ENCODE data around the gene MYEOV. TPM values are rescaled to one million over a fixed set of nuclear protein-coding genes. Genes with fewer than 3 reads are reported as not detected.

The MYEOV gene
- total and polyA plus RNA-seq, 2 of the 8 experiments (the other 6 are each of a cell fraction or from before 2014, with no cell fraction given): 0.44 to 0.67 TPM

GRCh38 chr11:69301455-69302401 is 7.8 kb downstream of the MYEOV start:
- H3K23me2 ChIP-seq (ENCODE audit: low read depth, low read length): peaks cover 2% of the 10 kb centered on the region; the same call in 1 of the 2 replicates
- H3K14ac ChIP-seq (ENCODE audit: insufficient read length): no peak overlapping the region
- H3K9me3 ChIP-seq (ENCODE audit: insufficient read depth in 2 of 2, low read depth in 1 of 2, low read length in 1 of 2): no peaks in the 10 kb centered on the region
- H4K91ac ChIP-seq (replicated peaks; ENCODE audit: insufficient read length, low read length): no peak overlapping the region
- H3K36me3 ChIP-seq (ENCODE audit: control insufficient read depth in 2 of 4, insufficient read depth in 4 of 4, low read length in 3 of 4): no peaks in the 10 kb centered on the region
- H2BK120ac ChIP-seq (replicated peaks; ENCODE audit: low read depth, low read length): no peak overlapping the region
- CTCF ChIA-PET (ENCODE audit: partially characterized antibody): interaction anchor here (1.5 kb wide), 1 partner anchor 9 kb away, joined by 4 read pairs; the partner anchor contains the start of gene MYEOV
- H3K4ac ChIP-seq (replicated peaks; ENCODE audit: insufficient read length, low read depth, low read length): no peak overlapping the region
- H4K20me1 ChIP-seq (replicated peaks in 1 of 2; ENCODE audit: control insufficient read depth in 1 of 2, insufficient read depth in 2 of 2, low read length in 2 of 2): no peaks in the 10 kb centered on the region
- H2BK12ac ChIP-seq (ENCODE audit: low read depth, low read length): no peak overlapping the region
- no peak overlapping the region for H4K5ac ChIP-seq (ENCODE audit: insufficient read length, low read depth, low read length)
- H3K27ac ChIP-seq (ENCODE audit: low read depth, low read length): no peak overlapping the region
- no peaks in the 10 kb centered on the region; a peak in 1 of 7 replicates for H3K4me1 ChIP-seq (replicated peaks in 1 of 4; ENCODE audit: control insufficient read depth in 3 of 4, insufficient read depth in 4 of 4, low read length in 3 of 4)
- no peak overlapping the region for H3K4me3 ChIP-seq (ENCODE audit: extremely low read depth in 1 of 4, insufficient read depth in 2 of 4, low read depth in 3 of 4, low read length in 4 of 4)
- H2BK20ac ChIP-seq (ENCODE audit: low read length): no peak overlapping the region
- 91% methylated on average over 10 of the region's 13 CpGs; no CpG with 5 or more reads in 1 of the 2 experiments for WGBS, 2 experiments (ENCODE audit: extremely low coverage in 1 of 2, insufficient coverage in 1 of 2, insufficient read length in 1 of 2, insufficient replicate concordance in 2 of 2, low coverage in 1 of 2, low lambda C conversion rate in 2 of 2, missing lambda C conversion rate in 1 of 2)
- no peak overlapping the region for H2BK15ac ChIP-seq (ENCODE audit: low read length)
- no peak overlapping the region for H2AFZ ChIP-seq (ENCODE audit: low read length)
- H3K23ac ChIP-seq (ENCODE audit: insufficient read length): no peak overlapping the region
- no peak overlapping the region for H3K18ac ChIP-seq (ENCODE audit: extremely low read depth, low read length)
- H3K9ac ChIP-seq (replicated peaks in 1 of 4; ENCODE audit: extremely low read depth in 1 of 4, low read depth in 3 of 4, low read length in 3 of 4): no peak overlapping the region
- no peak overlapping the region for H3K4me2 ChIP-seq (ENCODE audit: insufficient read depth in 1 of 2, low read depth in 2 of 2, low read length in 2 of 2)
- no peak overlapping the region for H3K56ac ChIP-seq (replicated peaks; ENCODE audit: insufficient read length, low read depth, low read length)
- no peak overlapping the region; the same call in 1 of the 2 replicates for H4K8ac ChIP-seq (ENCODE audit: extremely low read depth, insufficient read depth, low read length)
- no peaks in the 10 kb centered on the region for H3K79me2 ChIP-seq (ENCODE audit: control insufficient read depth in 1 of 2, insufficient read depth in 2 of 2, low read length in 2 of 2)
- no peak overlapping the region for H2BK5ac ChIP-seq (ENCODE audit: low read depth, low read length)
- no peaks in the 10 kb centered on the region for H3K79me1 ChIP-seq (ENCODE audit: low read depth, low read length)
- H2AK5ac ChIP-seq (ENCODE audit: low read depth, low read length): no peak overlapping the region
- no peaks in the 10 kb centered on the region for H3K27me3 ChIP-seq (replicated peaks in 1 of 4; ENCODE audit: control insufficient read depth in 3 of 4, extremely low read depth in 1 of 4, insufficient read depth in 3 of 4, low read length in 3 of 4)
- POLR2A ChIA-PET (ENCODE audit: partially characterized antibody): no interaction called here
- DNase-seq (ENCODE audit: low read depth in 1 of 2, low spot score in 2 of 2) (no peak), FAIRE-seq (no peak)
- no peak for TF ChIP-seq EP300 (IDR thresholded peaks at IDR 0.05; ENCODE audit: borderline replicate concordance in 1 of 2, low read depth in 2 of 2, low read length in 2 of 2)
- no peak for TF ChIP-seq USF2 (IDR thresholded peaks at IDR 0.05; ENCODE audit: low read length)
- TF ChIP-seq SP4 (IDR thresholded peaks at IDR 0.05; ENCODE audit: low read length): no peak
- no peak for TF ChIP-seq RXRA (IDR thresholded peaks at IDR 0.05; ENCODE audit: insufficient read depth, low read depth, low read length)
- no peak for TF ChIP-seq RNF2 (IDR thresholded peaks at IDR 0.05; ENCODE audit: borderline replicate concordance, low read depth, low read length, missing control alignments, poor library complexity, severe bottlenecking)
- no peak for TF ChIP-seq SRF (IDR thresholded peaks at IDR 0.05; ENCODE audit: low read depth, low read length)
- no peak for TF ChIP-seq GABPA (IDR thresholded peaks at IDR 0.05; ENCODE audit: borderline replicate concordance, insufficient read depth, low read length)
- TF ChIP-seq NANOG (IDR thresholded peaks at IDR 0.05; ENCODE audit: insufficient read depth, low read depth, low read length, poor library complexity, severe bottlenecking): no peak
- TF ChIP-seq EZH2 (IDR thresholded peaks at IDR 0.05; ENCODE audit: low read depth, low read length, severe bottlenecking): no peak

Measured in H1 (cell line).